GM10266 (cell line): ENCODE data around the gene ACP1.
"Not testable (repeated sequence)": the region's sequence is repeated elsewhere in the genome, so short reads cannot be mapped to it uniquely, and the experiment has no call there.

Experiments
- DNase-seq: peaks from one replicate; pipeline ENCODE4 v3.0.0; 2012; ENCODE audit errors: extremely low spot score
- CTCF ChIP-seq: IDR thresholded peaks from 2 replicates; pipeline ENCODE4 v1.5.1; 2012; ENCODE audit warnings: mild to moderate bottlenecking, low read depth; ENCODE audit not compliant: control insufficient read depth, insufficient read depth; ENCODE audit errors: missing control alignments

The ACP1 gene

GRCh38 chr2:309954-310510 is 45.3 kb downstream of the ACP1 start:
- no peak for DNase-seq
- no peak for TF ChIP-seq CTCF

GRCh38 chr2:310994-311393 is 46.2 kb downstream of the ACP1 start:
- no peak for TF ChIP-seq CTCF
- no peak for DNase-seq

GRCh38 chr2:313991-314390 is 49.2 kb downstream of the ACP1 start:
- TF ChIP-seq CTCF: no peak
- DNase-seq: no peak

GRCh38 chr2:314561-315336 is 50.0 kb downstream of the ACP1 start:
- no peak for DNase-seq
- TF ChIP-seq CTCF: no peak

- not testable (repeated sequence) for DNase-seq
Measured at GRCh38 chr2:315925-316324, 51.2 kb downstream of the ACP1 start.

GRCh38 chr2:316381-316780 is 51.6 kb downstream of the ACP1 start:
- no peak for TF ChIP-seq CTCF
- DNase-seq: no peak

- no peak for DNase-seq
- no peak for TF ChIP-seq CTCF
Measured at GRCh38 chr2:317501-318424, 53.0 kb downstream of the ACP1 start.
